ENCODE results near the gene QSOX2. TPM values are rescaled to one million over a fixed set of nuclear protein-coding genes. Genes with fewer than 3 reads are reported as not detected.

The QSOX2 gene
- total and polyA plus RNA-seq, 10 donors, result 12.3 to 20.3 (median 16.9) TPM

GRCh38 chr9:136235709-136236455, 9.7 kb downstream of the QSOX2 start:
- no peak for DNase-seq
- TF ChIP-seq POLR2AphosphoS5 (IDR thresholded peaks at IDR 0.05) (no peak), POLR2A (IDR thresholded peaks at IDR 0.05) (no peak), CTCF (IDR thresholded peaks at IDR 0.05 in 8 of 11, conservative IDR thresholded peaks at IDR 0.05 in 3 of 11) (no peak)
- intact Hi-C loops (cut with DNase I; ENCODE audit: low total_unique reads), result no loop called here

GRCh38 chr9:136235171-136235570, 10.4 kb downstream of the QSOX2 start:
- Histone ChIP-seq H3K4me3 (no peak overlapping the region), H3K27ac (no peak overlapping the region), H3K36me3 (peaks cover 0 to 69% (median 19%) of the 10 kb centered on the region in 6 donors), H3K4me1 (peaks cover 18 to 86% (median 53%) of the 10 kb centered on the region in 6 donors), H3K27me3 (replicated peaks in 1 of 7) (no peaks in the 10 kb centered on the region), H3K9me3 (no peaks in the 10 kb centered on the region)
- TF ChIP-seq POLR2AphosphoS5 (IDR thresholded peaks at IDR 0.05) (no peak), CTCF (IDR thresholded peaks at IDR 0.05 in 8 of 11, conservative IDR thresholded peaks at IDR 0.05 in 3 of 11) (no peak), POLR2A (IDR thresholded peaks at IDR 0.05) (no peak)
- DNase-seq, result no peak
- intact Hi-C loops (cut with DNase I; ENCODE audit: low total_unique reads), result no loop called here
- WGBS, 5 donors, result 94 to 96% (median 95%) methylated on average over 17 of the region's 17 CpGs

More at GRCh38 chr9:136235709-136236455, 9.7 kb downstream of the QSOX2 start:
- H3K4me1 ChIP-seq, result peaks cover 22 to 86% (median 60%) of the 10 kb centered on the region in 6 donors
- H3K27me3 ChIP-seq (replicated peaks in 1 of 7), result no peaks in the 10 kb centered on the region
- no peaks in the 10 kb centered on the region for H3K9me3 ChIP-seq
- no peak overlapping the region for H3K4me3 ChIP-seq
- H3K27ac ChIP-seq, result no peak overlapping the region
- peaks cover 0 to 68% (median 19%) of the 10 kb centered on the region in 6 donors for H3K36me3 ChIP-seq
- WGBS, 5 donors, result 87 to 94% (median 91%) methylated on average over 27 of the region's 27 CpGs

- no peaks in the 10 kb centered on the region for H3K9me3 ChIP-seq
- peaks cover 0 to 72% (median 19%) of the 10 kb centered on the region in 6 donors for H3K36me3 ChIP-seq
- 93 to 96% (median 94%) methylated on average over 21 of the region's 21 CpGs for WGBS, 5 donors
- H3K27me3 ChIP-seq (replicated peaks in 1 of 7), result no peaks in the 10 kb centered on the region
- no peak overlapping the region for H3K4me3 ChIP-seq
- intact Hi-C loops (cut with DNase I; ENCODE audit: low total_unique reads), result no loop called here
- no peak overlapping the region for H3K27ac ChIP-seq
- DNase-seq, result no peak
- TF ChIP-seq POLR2AphosphoS5 (IDR thresholded peaks at IDR 0.05), result no peak
- TF ChIP-seq CTCF (IDR thresholded peaks at IDR 0.05 in 8 of 11, conservative IDR thresholded peaks at IDR 0.05 in 3 of 11), result no peak
- no peak for TF ChIP-seq POLR2A (IDR thresholded peaks at IDR 0.05)
- H3K4me1 ChIP-seq, result peaks cover 12 to 83% (median 47%) of the 10 kb centered on the region in 6 donors
These were observed 11.0 kb downstream of the QSOX2 start for GRCh38 chr9:136234597-136234996.

GRCh38 chr9:136233868-136234267, 11.7 kb downstream of the QSOX2 start:
- Histone ChIP-seq H3K27ac (no peak overlapping the region), H3K4me3 (no peak overlapping the region), H3K36me3 (peaks cover 0 to 74% (median 19%) of the 10 kb centered on the region in 6 donors), H3K4me1 (peaks cover 5 to 81% (median 40%) of the 10 kb centered on the region in 6 donors), H3K27me3 (replicated peaks in 1 of 7) (no peaks in the 10 kb centered on the region), H3K9me3 (no peaks in the 10 kb centered on the region)
- TF ChIP-seq POLR2AphosphoS5 (IDR thresholded peaks at IDR 0.05) (no peak), POLR2A (IDR thresholded peaks at IDR 0.05) (no peak), CTCF (IDR thresholded peaks at IDR 0.05 in 8 of 11, conservative IDR thresholded peaks at IDR 0.05 in 3 of 11) (no peak)
- no peak for DNase-seq
- intact Hi-C loops (cut with DNase I; ENCODE audit: low total_unique reads), result no loop called here
- 72 to 82% (median 78%) methylated on average over 13 to 14 of the region's 14 CpGs for WGBS, 5 donors
